Measurements from ENCODE around the gene GDNF. TPM values are rescaled to one million over a fixed set of nuclear protein-coding genes. Genes with fewer than 3 reads are reported as not detected.

The GDNF gene
- total RNA-seq, 4 donors from 2014 or later: 0.19 to 1.4 (median 0.61) TPM

GRCh38 chr5:37815913-37816312 is 23.9 kb downstream of the GDNF start:
- H3K27ac ChIP-seq: no peak overlapping the region
- no peaks in the 10 kb centered on the region for H3K9me3 ChIP-seq
- WGBS: 89% methylated on average over 7 of the region's 7 CpGs
- H3K4me1 ChIP-seq: no peaks in the 10 kb centered on the region
- H3K27me3 ChIP-seq: peaks cover 3% of the 10 kb centered on the region
- TF ChIP-seq, protein P1, sequence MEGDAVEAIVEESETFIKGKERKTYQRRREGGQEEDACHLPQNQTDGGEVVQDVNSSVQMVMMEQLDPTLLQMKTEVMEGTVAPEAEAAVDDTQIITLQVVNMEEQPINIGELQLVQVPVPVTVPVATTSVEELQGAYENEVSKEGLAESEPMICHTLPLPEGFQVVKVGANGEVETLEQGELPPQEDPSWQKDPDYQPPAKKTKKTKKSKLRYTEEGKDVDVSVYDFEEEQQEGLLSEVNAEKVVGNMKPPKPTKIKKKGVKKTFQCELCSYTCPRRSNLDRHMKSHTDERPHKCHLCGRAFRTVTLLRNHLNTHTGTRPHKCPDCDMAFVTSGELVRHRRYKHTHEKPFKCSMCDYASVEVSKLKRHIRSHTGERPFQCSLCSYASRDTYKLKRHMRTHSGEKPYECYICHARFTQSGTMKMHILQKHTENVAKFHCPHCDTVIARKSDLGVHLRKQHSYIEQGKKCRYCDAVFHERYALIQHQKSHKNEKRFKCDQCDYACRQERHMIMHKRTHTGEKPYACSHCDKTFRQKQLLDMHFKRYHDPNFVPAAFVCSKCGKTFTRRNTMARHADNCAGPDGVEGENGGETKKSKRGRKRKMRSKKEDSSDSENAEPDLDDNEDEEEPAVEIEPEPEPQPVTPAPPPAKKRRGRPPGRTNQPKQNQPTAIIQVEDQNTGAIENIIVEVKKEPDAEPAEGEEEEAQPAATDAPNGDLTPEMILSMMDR (IDR thresholded peaks at IDR 0.05): no peak
- TF ChIP-seq POLR2AphosphoS5 (IDR thresholded peaks at IDR 0.05) (no peak), POLR2A (IDR thresholded peaks at IDR 0.05) (no peak), EP300 (IDR thresholded peaks at IDR 0.05) (no peak)
- no peak for DNase-seq (ENCODE audit: low spot score in 2 of 2)
- no peaks in the 10 kb centered on the region for H3K36me3 ChIP-seq
- H3K4me3 ChIP-seq: no peak overlapping the region

DNA sequence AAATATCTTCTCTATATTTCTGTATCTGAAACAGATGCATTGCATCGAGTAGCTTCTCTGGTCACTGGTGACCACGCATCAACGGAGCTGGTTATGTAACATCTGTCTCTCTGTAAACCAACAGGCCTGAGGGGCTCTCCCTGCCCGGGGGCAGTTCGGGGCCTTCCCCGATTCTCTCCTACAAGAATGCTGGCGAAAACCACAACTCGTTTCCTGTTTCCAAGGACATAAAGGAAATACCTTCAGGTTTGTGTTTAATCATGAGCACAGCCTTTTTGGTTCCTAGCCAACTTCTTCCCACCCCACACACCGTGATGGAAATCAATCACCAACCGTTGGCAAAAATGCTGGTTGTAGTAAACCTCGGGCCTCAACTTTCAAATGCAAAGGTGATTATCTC is 25.1 kb downstream of the GDNF start:
- Histone ChIP-seq H3K27me3 (peaks cover 4% of the 10 kb centered on the region), H3K4me1 (no peaks in the 10 kb centered on the region), H3K27ac (no peak overlapping the region), H3K4me3 (no peak overlapping the region), H3K9me3 (no peaks in the 10 kb centered on the region), H3K36me3 (no peaks in the 10 kb centered on the region)
- no peak for DNase-seq (ENCODE audit: low spot score in 2 of 2)
- TF ChIP-seq, protein P1 (IDR thresholded peaks at IDR 0.05): no peak
- TF ChIP-seq POLR2AphosphoS5 (IDR thresholded peaks at IDR 0.05): no peak
- no peak for TF ChIP-seq POLR2A (IDR thresholded peaks at IDR 0.05)
- TF ChIP-seq EP300 (IDR thresholded peaks at IDR 0.05): no peak
- WGBS: 57% methylated on average over 11 of the region's 11 CpGs

- H3K36me3 ChIP-seq: no peaks in the 10 kb centered on the region
- TF ChIP-seq EP300 (IDR thresholded peaks at IDR 0.05): no peak
- TF ChIP-seq POLR2A (IDR thresholded peaks at IDR 0.05): no peak
- TF ChIP-seq, protein P1 (IDR thresholded peaks at IDR 0.05): no peak
- TF ChIP-seq POLR2AphosphoS5 (IDR thresholded peaks at IDR 0.05): no peak
- no peak overlapping the region for H3K27ac ChIP-seq
- no peak for DNase-seq (ENCODE audit: low spot score in 2 of 2)
- H3K4me1 ChIP-seq: no peaks in the 10 kb centered on the region
- H3K9me3 ChIP-seq: no peaks in the 10 kb centered on the region
- H3K27me3 ChIP-seq: peaks cover 9% of the 10 kb centered on the region
- no peak overlapping the region for H3K4me3 ChIP-seq
- 98% methylated on average over 2 of the region's 2 CpGs for WGBS
These were observed 27.5 kb downstream of the GDNF start for GRCh38 chr5:37812365-37812764.

DNA sequence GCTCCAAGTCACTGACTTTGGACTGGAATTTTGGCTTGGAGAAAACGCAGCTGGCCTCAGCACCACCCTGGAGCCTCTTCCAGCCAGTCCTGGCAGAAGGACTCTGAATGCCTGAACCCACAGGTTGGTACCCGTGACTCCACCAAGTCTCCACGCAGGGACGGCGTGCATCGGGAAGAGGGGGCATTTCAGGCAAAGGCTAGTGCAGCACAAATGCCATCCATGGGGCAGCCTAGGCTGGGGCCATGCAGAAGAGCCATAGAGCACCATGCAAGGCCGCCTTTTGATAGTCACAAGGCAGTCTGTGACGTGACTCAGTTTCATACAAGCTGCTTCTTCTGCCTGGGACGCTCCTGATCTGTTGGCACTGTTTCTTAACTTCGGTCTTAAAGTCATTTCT is 28.0 kb downstream of the GDNF start:
- no peak overlapping the region for H3K4me3 ChIP-seq
- H3K27me3 ChIP-seq: peaks cover 9% of the 10 kb centered on the region
- no peak overlapping the region for H3K27ac ChIP-seq
- no peak for DNase-seq (ENCODE audit: low spot score in 2 of 2)
- WGBS: 55% methylated on average over 10 of the region's 10 CpGs
- H3K36me3 ChIP-seq: no peaks in the 10 kb centered on the region
- H3K9me3 ChIP-seq: no peaks in the 10 kb centered on the region
- no peak for TF ChIP-seq POLR2AphosphoS5 (IDR thresholded peaks at IDR 0.05)
- no peak for TF ChIP-seq POLR2A (IDR thresholded peaks at IDR 0.05)
- TF ChIP-seq, protein P1 (IDR thresholded peaks at IDR 0.05): no peak
- TF ChIP-seq EP300 (IDR thresholded peaks at IDR 0.05): no peak
- no peaks in the 10 kb centered on the region for H3K4me1 ChIP-seq

DNA sequence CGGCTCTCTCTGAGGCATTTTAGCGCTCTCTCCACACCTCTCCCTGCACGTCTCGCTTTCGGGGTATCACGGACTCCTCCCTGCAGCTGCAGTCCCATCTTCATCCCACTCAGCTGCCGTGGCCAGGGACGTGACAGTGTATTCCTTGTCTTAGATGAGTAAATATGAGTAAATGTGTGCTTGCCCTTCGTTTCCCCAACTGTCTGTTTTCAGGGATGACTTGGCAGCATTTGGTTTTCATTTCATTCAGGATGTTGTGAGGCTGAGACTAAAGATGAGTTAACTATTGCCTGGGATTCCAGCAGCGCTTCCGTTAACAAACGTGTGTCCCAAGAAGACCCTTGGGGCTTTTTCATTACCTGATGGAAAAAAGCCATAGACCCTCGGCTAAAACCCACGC is 29.5 kb downstream of the GDNF start:
- H3K36me3 ChIP-seq: no peaks in the 10 kb centered on the region
- no peaks in the 10 kb centered on the region for H3K9me3 ChIP-seq
- TF ChIP-seq POLR2A (IDR thresholded peaks at IDR 0.05) (no peak), EP300 (IDR thresholded peaks at IDR 0.05) (no peak), POLR2AphosphoS5 (IDR thresholded peaks at IDR 0.05) (no peak)
- TF ChIP-seq, protein P1 (IDR thresholded peaks at IDR 0.05): no peak
- 51% methylated on average over 14 of the region's 14 CpGs for WGBS
- H3K27me3 ChIP-seq: peaks cover 9% of the 10 kb centered on the region
- no peaks in the 10 kb centered on the region for H3K4me1 ChIP-seq
- H3K4me3 ChIP-seq: no peak overlapping the region
- H3K27ac ChIP-seq: no peak overlapping the region
- no peak for DNase-seq (ENCODE audit: low spot score in 2 of 2)
